ENCODE data around the gene CIZ1.

CIZ1 gene

GRCh38 chr9:128155736-128156500 lies 35.5 kb downstream of the CIZ1 start:
- no peak overlapping the region for H3K4me3 ChIP-seq (ENCODE audit: low read depth, low read length)
- no peak for TF ChIP-seq CTCF (IDR thresholded peaks at IDR 0.05; ENCODE audit: low read depth, low read length)

- no peak for TF ChIP-seq CTCF (IDR thresholded peaks at IDR 0.05; ENCODE audit: low read depth, low read length)
- no peak overlapping the region for H3K4me3 ChIP-seq (ENCODE audit: low read depth, low read length)
Observed at GRCh38 chr9:128153947-128154695, 37.3 kb downstream of the CIZ1 start.

GRCh38 chr9:128153060-128153946 lies 38.1 kb downstream of the CIZ1 start:
- no peak overlapping the region for H3K4me3 ChIP-seq (ENCODE audit: low read depth, low read length)
- no peak for TF ChIP-seq CTCF (IDR thresholded peaks at IDR 0.05; ENCODE audit: low read depth, low read length)

- no peak overlapping the region for H3K4me3 ChIP-seq (ENCODE audit: low read depth, low read length)
- no peak for TF ChIP-seq CTCF (IDR thresholded peaks at IDR 0.05; ENCODE audit: low read depth, low read length)
Observed at GRCh38 chr9:128152133-128153059, 39.0 kb downstream of the CIZ1 start.

GRCh38 chr9:128151309-128152132 lies 39.9 kb downstream of the CIZ1 start:
- TF ChIP-seq CTCF (IDR thresholded peaks at IDR 0.05; ENCODE audit: low read depth, low read length), result no peak

More at GRCh38 chr9:128151309-128152132, 39.9 kb downstream of the CIZ1 start:
- H3K4me3 ChIP-seq (ENCODE audit: low read depth, low read length), result no peak overlapping the region
